Measurements from ENCODE around the gene ZNF691.

DNA sequence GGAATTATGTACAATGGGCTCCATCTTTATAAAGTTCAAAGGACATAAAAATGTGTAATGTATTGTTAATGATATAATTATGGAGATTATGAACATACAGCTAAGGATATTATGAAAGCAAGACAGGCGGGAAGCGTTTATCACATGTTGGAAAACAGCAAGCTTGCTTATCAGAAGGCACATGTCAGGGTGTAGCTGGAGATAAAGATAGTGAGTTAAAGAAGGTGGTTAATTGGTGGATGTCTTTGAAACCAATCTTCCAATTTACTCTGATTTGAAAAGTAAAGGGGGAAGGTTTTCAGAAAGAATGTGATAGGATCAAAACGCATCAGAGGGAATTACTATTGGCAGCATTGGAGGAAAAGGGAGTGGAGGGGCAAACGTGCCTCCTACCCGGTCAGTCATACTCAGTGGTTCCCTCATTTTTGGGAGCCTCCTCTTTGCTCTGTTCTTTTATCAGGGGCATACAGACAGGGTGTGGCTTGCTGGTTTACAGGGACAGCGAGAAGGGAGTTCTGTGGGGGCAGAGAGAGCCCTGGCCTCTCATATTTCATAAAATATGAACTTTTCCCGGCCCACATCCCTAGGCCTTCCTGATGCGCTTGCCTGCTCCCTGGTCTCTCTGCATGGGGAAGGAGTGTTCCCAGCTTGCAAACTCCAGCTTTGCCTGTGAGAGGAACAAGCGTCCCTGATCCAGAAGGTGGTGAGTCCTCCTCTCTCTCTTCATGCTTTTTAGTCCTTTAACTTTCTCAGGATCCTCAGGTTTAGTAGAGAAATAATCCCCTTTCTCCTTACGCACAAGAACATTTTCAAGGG is 21.2 kb upstream of the ZNF691 start:
- TF ChIP-seq, protein P1, sequence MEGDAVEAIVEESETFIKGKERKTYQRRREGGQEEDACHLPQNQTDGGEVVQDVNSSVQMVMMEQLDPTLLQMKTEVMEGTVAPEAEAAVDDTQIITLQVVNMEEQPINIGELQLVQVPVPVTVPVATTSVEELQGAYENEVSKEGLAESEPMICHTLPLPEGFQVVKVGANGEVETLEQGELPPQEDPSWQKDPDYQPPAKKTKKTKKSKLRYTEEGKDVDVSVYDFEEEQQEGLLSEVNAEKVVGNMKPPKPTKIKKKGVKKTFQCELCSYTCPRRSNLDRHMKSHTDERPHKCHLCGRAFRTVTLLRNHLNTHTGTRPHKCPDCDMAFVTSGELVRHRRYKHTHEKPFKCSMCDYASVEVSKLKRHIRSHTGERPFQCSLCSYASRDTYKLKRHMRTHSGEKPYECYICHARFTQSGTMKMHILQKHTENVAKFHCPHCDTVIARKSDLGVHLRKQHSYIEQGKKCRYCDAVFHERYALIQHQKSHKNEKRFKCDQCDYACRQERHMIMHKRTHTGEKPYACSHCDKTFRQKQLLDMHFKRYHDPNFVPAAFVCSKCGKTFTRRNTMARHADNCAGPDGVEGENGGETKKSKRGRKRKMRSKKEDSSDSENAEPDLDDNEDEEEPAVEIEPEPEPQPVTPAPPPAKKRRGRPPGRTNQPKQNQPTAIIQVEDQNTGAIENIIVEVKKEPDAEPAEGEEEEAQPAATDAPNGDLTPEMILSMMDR (IDR thresholded peaks at IDR 0.05) = no peak
- no peak for TF ChIP-seq POLR2A (IDR thresholded peaks at IDR 0.05)

Measured in testis (tissue), 2 donors.